ENCODE results near the gene YTHDC1.

Gene YTHDC1
- long read RNA-seq, full-length matches to known transcripts, result 6 of 17 reads
- long read RNA-seq, partial matches to known transcripts, result 8 of 17 reads
- long read RNA-seq, other reads (novel, unspliced or antisense), result 3 of 17 reads

DNA sequence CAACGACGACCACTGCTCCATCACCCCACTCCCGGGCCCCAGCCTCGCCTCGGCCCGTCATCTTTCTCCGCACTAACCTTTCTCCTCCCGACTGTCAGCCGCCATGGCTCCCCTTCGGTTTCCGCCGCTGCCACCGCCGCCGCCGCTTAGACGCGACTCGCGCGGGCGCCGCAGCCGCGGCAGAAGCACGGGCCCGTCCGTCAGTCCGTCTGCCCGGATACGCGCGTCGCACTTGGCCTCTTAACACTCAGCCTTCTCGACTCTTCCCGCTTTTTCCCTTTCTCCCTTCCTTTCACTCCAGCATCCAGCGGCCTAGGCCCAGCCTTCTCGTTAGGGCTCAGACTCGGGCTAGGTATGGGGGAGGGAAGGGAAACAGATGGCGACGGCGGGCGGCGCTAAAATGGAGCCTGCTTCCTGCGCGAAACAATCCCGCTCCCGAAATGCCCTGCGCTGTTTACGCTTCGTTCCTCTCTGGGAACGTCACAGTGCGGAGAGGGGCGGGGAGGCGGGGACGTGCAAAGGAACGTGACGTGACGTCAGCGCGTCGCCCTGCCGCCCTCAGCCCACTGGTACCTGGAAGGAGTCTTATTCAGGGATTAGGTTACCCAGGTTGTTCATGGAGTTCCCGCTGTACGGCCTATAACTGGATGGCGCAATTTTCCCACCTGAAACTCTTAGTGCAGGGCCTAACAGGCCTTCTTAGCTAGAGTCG lies at the start of gene YTHDC1:
TSS of gene YTHDC1 (minus strand) at position 442 of the 712 bp plus-strand sequence. CDS start at position 105, 337 bp downstream.
- H3K27ac ChIP-seq (replicated peaks), result peak within 1 kb of the TSS; percentile 96
- DNase-seq (ENCODE audit: low read depth in 1 of 2, low spot score in 1 of 2), result peak; percentile 88 to 95
- TF ChIP-seq, protein P1, sequence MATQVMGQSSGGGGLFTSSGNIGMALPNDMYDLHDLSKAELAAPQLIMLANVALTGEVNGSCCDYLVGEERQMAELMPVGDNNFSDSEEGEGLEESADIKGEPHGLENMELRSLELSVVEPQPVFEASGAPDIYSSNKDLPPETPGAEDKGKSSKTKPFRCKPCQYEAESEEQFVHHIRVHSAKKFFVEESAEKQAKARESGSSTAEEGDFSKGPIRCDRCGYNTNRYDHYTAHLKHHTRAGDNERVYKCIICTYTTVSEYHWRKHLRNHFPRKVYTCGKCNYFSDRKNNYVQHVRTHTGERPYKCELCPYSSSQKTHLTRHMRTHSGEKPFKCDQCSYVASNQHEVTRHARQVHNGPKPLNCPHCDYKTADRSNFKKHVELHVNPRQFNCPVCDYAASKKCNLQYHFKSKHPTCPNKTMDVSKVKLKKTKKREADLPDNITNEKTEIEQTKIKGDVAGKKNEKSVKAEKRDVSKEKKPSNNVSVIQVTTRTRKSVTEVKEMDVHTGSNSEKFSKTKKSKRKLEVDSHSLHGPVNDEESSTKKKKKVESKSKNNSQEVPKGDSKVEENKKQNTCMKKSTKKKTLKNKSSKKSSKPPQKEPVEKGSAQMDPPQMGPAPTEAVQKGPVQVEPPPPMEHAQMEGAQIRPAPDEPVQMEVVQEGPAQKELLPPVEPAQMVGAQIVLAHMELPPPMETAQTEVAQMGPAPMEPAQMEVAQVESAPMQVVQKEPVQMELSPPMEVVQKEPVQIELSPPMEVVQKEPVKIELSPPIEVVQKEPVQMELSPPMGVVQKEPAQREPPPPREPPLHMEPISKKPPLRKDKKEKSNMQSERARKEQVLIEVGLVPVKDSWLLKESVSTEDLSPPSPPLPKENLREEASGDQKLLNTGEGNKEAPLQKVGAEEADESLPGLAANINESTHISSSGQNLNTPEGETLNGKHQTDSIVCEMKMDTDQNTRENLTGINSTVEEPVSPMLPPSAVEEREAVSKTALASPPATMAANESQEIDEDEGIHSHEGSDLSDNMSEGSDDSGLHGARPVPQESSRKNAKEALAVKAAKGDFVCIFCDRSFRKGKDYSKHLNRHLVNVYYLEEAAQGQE (IDR thresholded peaks at IDR 0.05; ENCODE audit: insufficient replicate concordance, low read depth), result peak; percentile 70
- TF ChIP-seq SPI1 (IDR thresholded peaks at IDR 0.05; ENCODE audit: borderline replicate concordance, low read depth) (no peak), GABPA (IDR thresholded peaks at IDR 0.05; ENCODE audit: low read depth) (peak; percentile 28; the same call in 1 of the 2 replicates), POLR2AphosphoS5 (IDR thresholded peaks at IDR 0.05; ENCODE audit: low read depth) (peak; percentile 95)
- TF ChIP-seq, protein P2, sequence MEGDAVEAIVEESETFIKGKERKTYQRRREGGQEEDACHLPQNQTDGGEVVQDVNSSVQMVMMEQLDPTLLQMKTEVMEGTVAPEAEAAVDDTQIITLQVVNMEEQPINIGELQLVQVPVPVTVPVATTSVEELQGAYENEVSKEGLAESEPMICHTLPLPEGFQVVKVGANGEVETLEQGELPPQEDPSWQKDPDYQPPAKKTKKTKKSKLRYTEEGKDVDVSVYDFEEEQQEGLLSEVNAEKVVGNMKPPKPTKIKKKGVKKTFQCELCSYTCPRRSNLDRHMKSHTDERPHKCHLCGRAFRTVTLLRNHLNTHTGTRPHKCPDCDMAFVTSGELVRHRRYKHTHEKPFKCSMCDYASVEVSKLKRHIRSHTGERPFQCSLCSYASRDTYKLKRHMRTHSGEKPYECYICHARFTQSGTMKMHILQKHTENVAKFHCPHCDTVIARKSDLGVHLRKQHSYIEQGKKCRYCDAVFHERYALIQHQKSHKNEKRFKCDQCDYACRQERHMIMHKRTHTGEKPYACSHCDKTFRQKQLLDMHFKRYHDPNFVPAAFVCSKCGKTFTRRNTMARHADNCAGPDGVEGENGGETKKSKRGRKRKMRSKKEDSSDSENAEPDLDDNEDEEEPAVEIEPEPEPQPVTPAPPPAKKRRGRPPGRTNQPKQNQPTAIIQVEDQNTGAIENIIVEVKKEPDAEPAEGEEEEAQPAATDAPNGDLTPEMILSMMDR (IDR thresholded peaks at IDR 0.05; ENCODE audit: insufficient read depth, low read length), result no peak
- no peaks in the 10 kb centered on the region for H3K27me3 ChIP-seq (ENCODE audit: insufficient read depth, poor library complexity, severe bottlenecking)
- peak within 1 kb of the TSS; percentile 82 for H3K4me3 ChIP-seq (replicated peaks; ENCODE audit: insufficient read depth, low read length)

DNA sequence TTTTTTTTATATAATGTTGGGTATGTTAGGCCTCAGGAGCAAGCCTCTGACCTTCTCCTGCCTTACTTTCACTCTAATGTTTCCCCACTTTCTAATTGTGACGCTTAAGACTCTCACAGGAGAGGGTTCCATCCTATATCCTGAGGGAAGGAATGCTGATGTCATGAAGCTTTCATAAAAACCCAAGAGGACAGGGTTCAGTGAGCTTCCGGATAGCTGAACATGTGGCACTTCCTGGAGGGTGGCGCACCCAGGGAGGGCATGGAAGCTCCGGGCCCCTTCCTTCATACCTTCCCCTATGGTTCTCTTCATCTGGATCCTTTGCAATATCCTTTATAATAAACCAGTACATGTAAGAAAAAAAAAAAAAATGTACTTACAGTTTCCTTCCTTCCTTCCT lies 49.4 kb upstream of the YTHDC1 start:
- DNase-seq (ENCODE audit: low read depth in 1 of 2, low spot score in 1 of 2), result no peak
- TF ChIP-seq, protein P1 (IDR thresholded peaks at IDR 0.05; ENCODE audit: insufficient replicate concordance, low read depth), result no peak
- TF ChIP-seq, protein P2 (IDR thresholded peaks at IDR 0.05; ENCODE audit: insufficient read depth, low read length), result no peak
- TF ChIP-seq SPI1 (IDR thresholded peaks at IDR 0.05; ENCODE audit: borderline replicate concordance, low read depth) (no peak), GABPA (IDR thresholded peaks at IDR 0.05; ENCODE audit: low read depth) (no peak), POLR2AphosphoS5 (IDR thresholded peaks at IDR 0.05; ENCODE audit: low read depth) (no peak)
- H3K27me3 ChIP-seq (ENCODE audit: insufficient read depth, poor library complexity, severe bottlenecking), result no peaks in the 10 kb centered on the region
- no peak overlapping the region for H3K4me3 ChIP-seq (replicated peaks; ENCODE audit: insufficient read depth, low read length)
- no peak overlapping the region for H3K27ac ChIP-seq (replicated peaks)

DNA sequence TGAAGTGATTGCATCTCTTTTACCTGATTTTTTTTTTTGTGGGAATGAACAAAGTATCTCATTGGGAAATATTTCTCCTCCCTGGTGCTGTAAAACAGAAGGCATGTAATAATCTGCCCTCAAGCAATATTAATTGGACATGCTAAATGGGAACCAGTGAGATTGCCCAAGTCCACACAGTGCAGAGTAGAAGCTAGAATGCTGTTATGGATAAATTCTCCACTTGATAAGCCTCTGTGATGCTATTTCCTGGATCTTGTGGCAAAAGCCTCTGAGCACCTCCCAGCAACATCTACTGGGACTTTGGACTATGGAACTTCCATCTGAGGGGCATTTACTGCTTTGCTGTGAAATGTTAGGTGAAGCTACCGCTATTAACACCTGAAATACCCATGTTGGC lies 46.9 kb upstream of the YTHDC1 start:
- no peak for TF ChIP-seq POLR2AphosphoS5 (IDR thresholded peaks at IDR 0.05; ENCODE audit: low read depth)
- TF ChIP-seq, protein P1 (IDR thresholded peaks at IDR 0.05; ENCODE audit: insufficient replicate concordance, low read depth), result no peak
- Histone ChIP-seq H3K27me3 (ENCODE audit: insufficient read depth, poor library complexity, severe bottlenecking) (no peaks in the 10 kb centered on the region), H3K27ac (replicated peaks) (no peak overlapping the region), H3K4me3 (replicated peaks; ENCODE audit: insufficient read depth, low read length) (no peak overlapping the region)
- no peak for DNase-seq (ENCODE audit: low read depth in 1 of 2, low spot score in 1 of 2)
